NT2/D1 (cell line): ENCODE results near the gene DRICH1.
A peak's percentile ranks its signal among the peaks of the same experiment; 100 is the strongest.

Source experiments
- DNase-seq: peaks from one replicate; pipeline ENCODE4 v3.0.0-alpha.2; 2011; ENCODE audit warnings: low read depth, low spot score
- H3K27me3 ChIP-seq: 2 replicates; pipeline ENCODE4 v1.6.0; 2011; ENCODE audit warnings: mild to moderate bottlenecking; ENCODE audit not compliant: insufficient read length, insufficient read depth
- H3K36me3 ChIP-seq: 2 replicates; pipeline ENCODE4 v1.6.1; 2011; ENCODE audit warnings: mild to moderate bottlenecking, low read length, mixed read lengths; ENCODE audit not compliant: insufficient read depth, insufficient read length
- H3K4me1 ChIP-seq: 2 replicates; pipeline ENCODE4 v1.5.1; 2011; ENCODE audit not compliant: insufficient read depth, insufficient read length
- H3K4me3 ChIP-seq: 2 replicates; pipeline ENCODE4 v1.5.1; 2011; ENCODE audit warnings: low read depth; ENCODE audit not compliant: insufficient read length
- H3K9ac ChIP-seq: 2 replicates; pipeline ENCODE4 v1.6.0; 2011; ENCODE audit warnings: low read depth; ENCODE audit not compliant: insufficient read length
- H3K9me3 ChIP-seq: 2 replicates; pipeline ENCODE4 v1.5.1; 2011; ENCODE audit warnings: mild to moderate bottlenecking, low read length; ENCODE audit not compliant: insufficient read depth
- SUZ12 ChIP-seq: IDR thresholded peaks from 2 replicates; pipeline ENCODE4 v1.6.1; 2011; ENCODE audit not compliant: insufficient read length, insufficient read depth; ENCODE audit errors: extremely low read depth
- YY1 ChIP-seq: IDR thresholded peaks from 2 replicates; pipeline ENCODE4 v1.6.1; 2011; ENCODE audit not compliant: insufficient read length, insufficient read depth
- ZNF274 ChIP-seq: IDR thresholded peaks from 2 replicates; pipeline ENCODE4 v1.6.1; 2011; ENCODE audit warnings: mild to moderate bottlenecking, low read depth, low read length

DRICH1 gene

DNA sequence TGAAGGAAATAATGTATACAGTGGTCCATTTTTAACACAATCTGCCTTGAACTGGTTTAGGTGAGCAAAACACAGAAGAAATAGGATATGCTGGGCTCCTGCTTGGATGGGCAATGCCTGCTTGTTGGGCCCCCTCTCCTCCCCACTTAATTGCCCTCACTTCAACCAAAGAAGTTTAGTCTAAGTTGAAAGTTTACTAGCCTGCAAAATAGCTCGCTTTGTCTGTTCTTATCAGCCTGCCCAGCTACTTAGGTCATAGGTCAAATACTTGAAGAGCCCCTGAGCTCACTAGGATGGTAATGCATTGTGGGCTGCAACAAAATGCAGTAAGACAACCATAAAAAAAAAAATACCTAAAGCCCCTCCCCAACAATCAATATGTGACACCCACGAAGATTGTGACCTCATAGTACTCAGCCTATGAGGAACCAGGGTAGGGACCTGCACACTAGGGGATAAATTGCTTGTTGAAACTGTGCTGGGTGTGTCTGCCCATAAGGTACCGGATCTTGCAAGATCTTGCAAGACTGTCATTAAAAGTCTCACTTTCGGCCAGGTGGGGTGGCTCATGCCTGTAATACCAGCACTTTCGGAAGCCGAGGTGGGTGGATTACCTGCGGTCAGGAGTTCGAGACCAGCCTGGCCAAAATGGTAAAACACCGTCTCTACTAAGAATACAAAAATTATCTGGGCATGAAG is 10.9 kb downstream of the DRICH1 start:
- H3K9ac ChIP-seq: no peak overlapping the region
- no peaks in the 10 kb centered on the region for H3K27me3 ChIP-seq
- TF ChIP-seq ZNF274: no peak
- TF ChIP-seq SUZ12: no peak
- TF ChIP-seq YY1: no peak
- no peak for DNase-seq
- H3K4me1 ChIP-seq: no peaks in the 10 kb centered on the region
- no peak overlapping the region for H3K4me3 ChIP-seq
- H3K9me3 ChIP-seq: no peaks in the 10 kb centered on the region
- no peaks in the 10 kb centered on the region for H3K36me3 ChIP-seq

DNA sequence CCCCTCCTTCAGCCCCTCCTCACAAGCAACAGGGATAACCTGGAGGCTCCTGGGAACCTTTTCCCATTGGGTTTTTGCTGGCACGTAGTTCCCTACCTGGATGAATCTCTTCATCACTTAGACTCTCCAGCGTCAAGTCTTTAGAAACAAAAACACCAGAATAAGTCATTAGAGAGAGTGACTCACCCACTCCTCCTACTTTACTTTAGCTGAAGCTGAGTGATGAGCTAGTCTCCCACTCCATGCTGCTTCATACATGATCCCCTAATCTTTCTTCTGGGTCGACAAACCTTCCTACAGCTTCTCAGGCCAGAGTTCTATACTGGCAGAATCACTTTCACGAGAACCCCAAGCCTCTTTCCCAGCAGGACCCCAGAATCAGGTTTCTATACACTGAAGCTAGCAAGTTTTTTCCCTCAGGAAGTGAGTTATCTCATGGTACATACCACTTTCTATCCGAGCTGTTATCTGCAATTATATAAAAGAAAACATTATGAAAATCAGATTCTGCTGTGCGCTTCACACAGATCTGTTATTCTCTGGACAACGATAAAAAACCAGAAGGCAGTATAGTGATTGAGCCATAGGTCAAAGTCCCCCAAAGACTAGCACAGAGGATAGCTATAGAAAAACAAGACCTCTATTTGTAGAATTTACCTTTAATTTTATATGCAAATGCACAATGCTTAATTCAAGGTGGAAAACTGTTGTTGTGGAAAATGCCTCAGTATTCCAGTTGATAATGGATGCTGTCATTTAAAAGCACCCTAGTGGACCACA is 18.7 kb downstream of the DRICH1 start:
- no peaks in the 10 kb centered on the region for H3K9me3 ChIP-seq
- no peaks in the 10 kb centered on the region for H3K4me1 ChIP-seq
- no peaks in the 10 kb centered on the region for H3K36me3 ChIP-seq
- peaks cover 3% of the 10 kb centered on the region for H3K27me3 ChIP-seq
- H3K4me3 ChIP-seq: no peak overlapping the region
- no peak for DNase-seq
- H3K9ac ChIP-seq: no peak overlapping the region
- TF ChIP-seq YY1: no peak
- TF ChIP-seq ZNF274: no peak
- TF ChIP-seq SUZ12: no peak

DNA sequence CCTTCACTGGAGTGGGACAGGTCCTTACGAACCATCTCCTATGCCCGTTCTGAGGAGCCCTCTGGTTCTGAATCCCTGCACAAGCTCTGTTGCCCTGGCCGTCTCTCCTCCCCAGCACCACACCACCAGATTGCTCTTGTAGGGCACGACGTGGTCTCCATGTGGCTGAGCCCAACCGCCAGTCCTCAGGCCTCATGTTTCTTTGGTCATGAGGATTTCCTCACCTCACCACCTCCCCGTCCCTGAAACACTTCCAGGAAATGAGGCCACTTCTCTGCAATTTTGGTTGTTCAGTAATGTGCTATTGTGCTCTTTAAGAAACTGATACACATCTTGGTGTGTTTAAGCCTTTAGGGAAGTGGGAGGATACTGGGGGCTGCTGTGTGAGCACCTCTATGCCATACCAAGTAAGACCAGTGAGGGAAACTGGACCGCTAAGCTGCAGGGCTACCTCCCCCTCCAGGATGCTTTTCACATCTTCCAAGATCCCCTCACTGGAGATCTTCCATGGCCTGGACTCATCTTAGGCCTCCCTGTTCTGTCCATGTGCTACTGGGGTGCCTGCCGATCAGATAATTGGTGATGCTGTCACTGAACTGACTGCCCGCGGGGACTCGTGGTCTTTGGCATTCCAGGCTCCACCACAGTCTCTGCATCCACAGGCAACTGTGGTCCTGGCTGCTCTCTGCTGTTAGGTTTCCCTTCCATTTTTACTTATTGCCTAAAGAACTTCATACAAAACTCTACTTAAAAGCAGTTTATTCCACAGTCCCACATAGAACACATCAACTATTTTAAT is 21.9 kb downstream of the DRICH1 start:
- DNase-seq: no peak
- no peak for TF ChIP-seq ZNF274
- no peaks in the 10 kb centered on the region for H3K36me3 ChIP-seq

DNA sequence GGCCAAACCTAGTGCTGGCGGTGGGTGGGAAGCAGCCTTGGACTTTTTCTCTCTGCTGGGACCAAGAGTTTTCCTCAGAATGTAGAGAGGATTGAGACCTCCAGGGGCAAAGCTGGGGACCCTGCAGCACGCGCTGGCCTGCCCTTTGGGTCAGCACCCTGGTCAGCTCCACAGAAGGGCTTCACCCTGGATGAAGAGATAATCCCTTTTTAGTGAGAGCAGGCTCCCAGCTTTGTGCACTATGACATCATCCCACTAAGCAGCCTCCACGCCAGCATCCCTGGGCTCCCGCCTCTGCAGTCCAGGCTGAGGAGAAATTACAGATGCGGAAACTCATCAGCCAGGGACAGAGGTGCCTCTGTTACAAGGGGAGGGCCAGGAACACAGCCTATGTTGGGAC is 23.5 kb downstream of the DRICH1 start:
- Histone ChIP-seq H3K9me3 (no peaks in the 10 kb centered on the region), H3K4me1 (no peaks in the 10 kb centered on the region), H3K36me3 (no peaks in the 10 kb centered on the region), H3K27me3 (peaks cover 6% of the 10 kb centered on the region), H3K4me3 (no peak overlapping the region), H3K9ac (no peak overlapping the region)
- peak; percentile 22 for DNase-seq
- no peak for TF ChIP-seq ZNF274
- no peak for TF ChIP-seq YY1
- no peak for TF ChIP-seq SUZ12

More for the DNA sequence above, 21.9 kb downstream of the DRICH1 start:
- Histone ChIP-seq H3K9ac (no peak overlapping the region), H3K4me3 (no peak overlapping the region), H3K9me3 (no peaks in the 10 kb centered on the region), H3K4me1 (no peaks in the 10 kb centered on the region), H3K27me3 (peaks cover 3% of the 10 kb centered on the region)

DNA sequence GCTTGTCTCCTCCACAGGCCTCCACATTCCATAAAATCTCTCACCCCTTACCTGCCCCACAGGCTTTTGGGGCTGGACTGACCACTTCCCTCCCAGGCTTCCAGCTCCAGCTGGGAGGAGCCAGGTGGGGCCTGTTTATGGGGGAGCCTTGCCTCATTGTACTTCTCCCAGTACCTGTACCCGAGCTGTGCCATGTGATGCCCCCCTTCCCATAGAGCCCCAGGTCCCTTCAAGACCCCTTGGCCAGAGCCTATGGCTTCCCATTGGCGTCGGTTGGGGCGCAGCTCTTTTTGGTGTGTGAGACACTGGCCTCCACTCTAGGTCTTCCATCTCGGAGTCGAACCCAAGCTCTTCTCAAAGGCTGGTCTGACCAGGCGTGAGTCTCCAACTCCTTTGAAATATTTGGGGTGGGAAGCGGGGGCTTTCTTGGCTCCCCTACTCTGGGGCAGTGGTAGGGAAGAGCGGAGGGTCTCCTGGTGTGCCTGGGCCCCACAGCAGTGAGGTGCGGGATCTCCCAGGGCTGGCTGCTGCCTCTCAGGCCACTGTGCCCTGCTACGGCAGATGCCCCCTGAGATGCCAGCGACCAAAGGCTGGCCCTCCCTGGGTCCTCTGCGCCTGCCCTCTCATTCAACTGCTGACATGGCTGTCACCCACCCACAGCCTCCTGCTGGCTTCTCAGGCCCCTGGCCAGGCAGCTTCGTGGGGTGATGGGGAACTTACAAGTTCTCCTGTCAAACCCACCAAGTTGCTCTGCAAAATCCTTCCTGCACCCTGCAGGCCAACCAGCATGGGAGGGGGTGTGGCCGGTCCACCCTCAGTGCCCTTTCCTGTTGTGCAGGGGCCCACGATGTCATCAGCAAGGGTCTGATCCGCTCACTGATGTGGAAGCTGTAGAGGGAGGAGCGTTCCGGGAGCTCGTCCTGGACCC is 25.7 kb downstream of the DRICH1 start:
- H3K4me1 ChIP-seq: no peaks in the 10 kb centered on the region
- no peaks in the 10 kb centered on the region for H3K36me3 ChIP-seq
- H3K9me3 ChIP-seq: no peaks in the 10 kb centered on the region
- TF ChIP-seq ZNF274: no peak
- no peak for TF ChIP-seq YY1
- TF ChIP-seq SUZ12: no peak
- no peak overlapping the region for H3K9ac ChIP-seq
- DNase-seq: no peak
- H3K27me3 ChIP-seq: peaks cover 6% of the 10 kb centered on the region
- no peak overlapping the region for H3K4me3 ChIP-seq

DNA sequence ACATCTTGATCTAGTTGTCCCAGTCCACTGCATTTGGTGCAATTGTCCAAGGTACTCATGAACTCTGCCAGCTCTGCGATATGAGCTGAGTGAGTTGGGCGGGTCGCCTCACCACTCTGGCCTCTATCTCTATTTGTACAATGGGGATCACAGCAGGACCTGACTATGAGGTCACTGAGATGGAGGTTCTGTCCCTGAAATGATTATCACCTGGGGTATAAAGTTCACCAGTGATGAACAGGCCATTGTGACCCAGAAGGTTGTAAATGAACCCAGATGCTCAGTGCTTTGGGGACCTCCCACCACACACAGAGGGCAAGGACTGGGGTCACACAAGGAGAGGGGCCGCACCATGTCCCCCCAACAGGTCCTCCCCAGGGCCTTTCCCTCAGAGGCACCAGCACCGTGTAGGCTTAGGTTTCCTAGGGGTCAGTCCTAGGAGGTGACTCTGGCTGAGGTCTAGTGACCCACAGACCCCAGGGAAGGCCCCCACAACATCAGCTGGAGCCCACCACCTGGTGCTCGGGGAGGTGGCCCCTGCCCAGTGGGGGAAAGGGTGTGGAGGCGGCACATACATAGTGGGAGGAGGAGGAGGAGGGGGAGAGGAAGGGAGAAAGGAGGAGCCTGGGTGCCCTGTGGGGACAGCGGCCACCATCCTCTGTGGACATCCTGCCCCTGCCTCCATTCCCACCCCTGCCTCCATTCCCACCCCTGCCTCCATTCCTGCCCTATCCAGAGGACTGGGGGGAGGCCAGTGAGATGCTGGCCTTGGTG is 27.0 kb downstream of the DRICH1 start:
- no peaks in the 10 kb centered on the region for H3K9me3 ChIP-seq
- peaks cover 6% of the 10 kb centered on the region for H3K27me3 ChIP-seq
- no peaks in the 10 kb centered on the region for H3K4me1 ChIP-seq
- H3K9ac ChIP-seq: no peak overlapping the region
- TF ChIP-seq YY1 (no peak), SUZ12 (no peak), ZNF274 (no peak)
- no peak for DNase-seq
- H3K4me3 ChIP-seq: no peak overlapping the region
- H3K36me3 ChIP-seq: no peaks in the 10 kb centered on the region
